HTERT RPE-1 (cell line): ENCODE data around the gene SEZ6.

ENCODE experiments used
- in situ Hi-C: fragments of 300-500 bp; cut with MboI; formaldehyde crosslinking; loops from 4 replicates; pipeline ENCODE4 v1.14.3; 2020; ENCODE audit warnings: low sequenced_read_pairs

The SEZ6 gene

GRCh38 chr17:29005936-29006511 lies at the start of gene SEZ6:
Gene SEZ6 (minus strand): TSS chr17:29006033. CDS start chr17:29005869, 164 bp downstream.
- in situ Hi-C loops: no loop called here

- in situ Hi-C loops: no loop called here
Measured at GRCh38 chr17:29054835-29055234, 49.0 kb upstream of the SEZ6 start.

- in situ Hi-C loops: no loop called here
Measured at GRCh38 chr17:29051731-29052130, 45.9 kb upstream of the SEZ6 start.

DNA sequence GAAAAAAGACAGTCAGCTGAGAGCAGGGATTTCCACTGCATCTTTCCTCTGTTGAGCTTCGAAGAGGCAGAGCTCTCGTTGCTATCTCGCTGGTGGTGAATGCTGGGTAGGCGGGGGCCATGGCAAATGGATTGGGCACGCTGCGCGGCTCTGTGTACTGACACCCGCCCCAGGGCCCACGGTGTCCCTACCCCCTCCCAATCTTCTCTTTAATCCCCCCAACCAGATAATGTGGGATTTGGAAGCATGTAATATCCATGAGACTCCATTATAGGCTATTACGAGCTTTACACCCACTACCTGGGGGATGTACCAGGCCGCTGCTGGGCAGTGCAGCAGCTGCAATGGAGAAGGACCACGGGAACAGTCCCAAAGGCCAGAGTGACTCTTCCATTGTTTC lies 45.4 kb upstream of the SEZ6 start:
- in situ Hi-C loops: no loop called here

GRCh38 chr17:29050176-29050575 lies 44.3 kb upstream of the SEZ6 start:
- in situ Hi-C loops: no loop called here

GRCh38 chr17:29049541-29050145 lies 43.8 kb upstream of the SEZ6 start:
- in situ Hi-C loops: no loop called here

- in situ Hi-C loops: no loop called here
Measured at GRCh38 chr17:29048440-29049368, 42.9 kb upstream of the SEZ6 start.

DNA sequence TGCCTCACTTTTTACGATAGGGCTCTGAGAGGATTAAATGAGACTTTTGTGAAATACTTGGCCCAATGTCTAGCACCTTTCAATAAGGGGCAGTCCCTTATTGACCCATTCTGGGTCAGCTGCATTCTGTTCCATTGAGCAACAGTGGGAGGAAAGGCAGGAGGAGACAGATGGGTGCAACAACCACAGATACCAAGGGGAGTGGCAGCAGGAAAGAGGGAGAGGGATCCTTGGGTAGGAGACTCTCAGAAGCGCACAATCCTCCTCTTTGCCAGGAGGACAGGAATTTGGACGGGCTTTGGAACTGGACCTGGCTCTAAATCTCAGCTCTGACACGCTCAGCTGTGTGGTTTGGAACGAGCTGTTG lies 40.6 kb upstream of the SEZ6 start:
- in situ Hi-C loops: no loop called here

GRCh38 chr17:29045734-29046472 lies 40.1 kb upstream of the SEZ6 start:
- in situ Hi-C loops: no loop called here

DNA sequence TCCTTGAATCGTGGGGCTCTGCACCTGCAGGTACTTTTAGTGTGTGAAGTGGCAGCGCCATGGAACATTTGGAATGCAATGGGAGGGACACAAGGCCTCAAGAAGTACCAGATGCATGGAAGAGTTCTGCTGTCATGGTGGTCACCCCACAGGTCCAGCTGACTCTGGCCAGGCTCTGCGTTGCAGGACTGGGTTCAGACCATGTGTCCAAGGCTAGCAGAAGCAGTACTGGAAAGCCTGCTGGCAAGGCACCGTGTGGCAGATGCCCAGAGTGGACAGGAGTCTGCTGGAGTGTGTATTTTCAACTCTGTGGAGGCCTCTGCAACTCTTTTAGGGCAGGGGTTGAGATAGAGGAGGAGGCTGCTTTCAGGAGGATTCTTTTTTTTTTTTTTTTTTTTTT lies 39.2 kb upstream of the SEZ6 start:
- in situ Hi-C loops: no loop called here

DNA sequence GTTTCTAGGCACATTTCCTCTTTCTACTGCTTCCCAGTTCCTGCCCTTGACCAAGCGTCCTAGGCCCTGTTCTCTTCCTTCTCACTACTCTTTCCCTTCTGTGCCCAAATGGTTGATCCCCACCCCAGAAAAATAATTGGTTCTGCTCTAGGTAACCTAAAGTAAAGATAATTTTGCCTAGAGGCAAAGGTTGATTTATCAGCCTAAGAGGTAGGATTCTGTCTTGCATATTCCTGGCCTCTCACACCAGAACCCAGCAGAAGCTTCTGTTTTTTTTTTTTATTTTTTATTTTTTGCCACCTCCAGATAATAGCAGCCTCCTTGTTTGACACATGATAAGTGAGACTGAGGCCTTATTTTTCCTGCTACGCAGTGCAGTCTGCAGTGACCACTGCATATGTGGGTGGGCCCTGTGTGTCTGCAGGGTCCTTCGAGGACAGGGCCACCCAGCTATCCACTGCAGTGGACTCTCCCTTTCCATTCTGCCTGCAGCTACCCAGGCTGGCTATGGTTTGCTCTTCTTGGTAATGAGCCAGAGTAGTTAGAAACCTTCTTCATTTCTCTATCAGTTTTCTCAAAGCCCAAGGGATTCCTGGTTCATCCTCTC lies 37.8 kb upstream of the SEZ6 start:
- in situ Hi-C loops: no loop called here

DNA sequence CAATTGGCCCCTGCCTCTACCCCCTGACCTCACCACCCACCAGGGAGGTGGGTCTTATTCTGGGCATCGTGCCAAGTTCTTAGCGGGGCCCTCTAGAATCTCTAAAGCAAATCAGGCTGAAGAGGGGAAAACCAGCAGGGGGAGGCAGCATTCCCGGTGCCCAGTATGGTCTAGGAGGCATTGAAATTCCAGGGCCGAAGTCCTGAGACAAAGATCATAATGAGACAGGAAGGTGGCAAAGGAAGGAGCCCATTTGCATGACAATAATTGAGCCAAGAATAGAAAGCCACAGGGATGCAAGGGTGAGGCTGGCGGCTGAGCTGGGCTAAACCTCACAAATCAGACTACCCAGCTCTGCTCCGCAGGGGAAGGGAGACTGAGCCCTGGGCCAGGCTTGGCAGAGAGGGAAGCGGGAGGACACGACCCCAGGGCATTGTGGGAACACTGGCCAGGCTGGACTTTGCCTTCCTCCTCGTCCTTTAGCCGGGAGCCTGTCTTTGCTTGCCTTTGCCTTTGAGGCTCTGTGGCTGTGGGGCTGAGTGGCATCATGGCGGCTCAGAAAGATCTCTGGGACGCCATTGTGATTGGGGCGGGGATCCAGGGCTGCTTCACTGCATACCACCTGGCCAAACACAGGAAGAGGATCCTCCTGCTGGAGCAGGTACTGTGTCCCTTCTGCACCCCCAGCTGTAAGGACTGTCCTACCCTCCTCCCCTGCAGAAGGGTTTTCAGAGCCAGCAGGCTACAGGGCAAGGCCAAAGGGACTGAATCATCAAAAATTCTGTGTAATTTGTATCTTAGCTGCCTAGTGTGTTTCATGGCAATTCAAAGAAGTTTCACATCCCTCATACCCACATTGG lies 37.1 kb upstream of the SEZ6 start, which contains the start of gene PIPOX:
Gene PIPOX (plus strand): TSS at position 463 of the 860 bp plus-strand sequence. CDS start 85 bp downstream, at position 548.
- in situ Hi-C loops: no loop called here

GRCh38 chr17:29042026-29042678 lies 36.3 kb upstream of the SEZ6 start:
- in situ Hi-C loops: no loop called here

- in situ Hi-C loops: no loop called here
Measured at GRCh38 chr17:29041571-29041970, 35.7 kb upstream of the SEZ6 start.

- in situ Hi-C loops: no loop called here
Measured at GRCh38 chr17:29041091-29041490, 35.3 kb upstream of the SEZ6 start.

DNA sequence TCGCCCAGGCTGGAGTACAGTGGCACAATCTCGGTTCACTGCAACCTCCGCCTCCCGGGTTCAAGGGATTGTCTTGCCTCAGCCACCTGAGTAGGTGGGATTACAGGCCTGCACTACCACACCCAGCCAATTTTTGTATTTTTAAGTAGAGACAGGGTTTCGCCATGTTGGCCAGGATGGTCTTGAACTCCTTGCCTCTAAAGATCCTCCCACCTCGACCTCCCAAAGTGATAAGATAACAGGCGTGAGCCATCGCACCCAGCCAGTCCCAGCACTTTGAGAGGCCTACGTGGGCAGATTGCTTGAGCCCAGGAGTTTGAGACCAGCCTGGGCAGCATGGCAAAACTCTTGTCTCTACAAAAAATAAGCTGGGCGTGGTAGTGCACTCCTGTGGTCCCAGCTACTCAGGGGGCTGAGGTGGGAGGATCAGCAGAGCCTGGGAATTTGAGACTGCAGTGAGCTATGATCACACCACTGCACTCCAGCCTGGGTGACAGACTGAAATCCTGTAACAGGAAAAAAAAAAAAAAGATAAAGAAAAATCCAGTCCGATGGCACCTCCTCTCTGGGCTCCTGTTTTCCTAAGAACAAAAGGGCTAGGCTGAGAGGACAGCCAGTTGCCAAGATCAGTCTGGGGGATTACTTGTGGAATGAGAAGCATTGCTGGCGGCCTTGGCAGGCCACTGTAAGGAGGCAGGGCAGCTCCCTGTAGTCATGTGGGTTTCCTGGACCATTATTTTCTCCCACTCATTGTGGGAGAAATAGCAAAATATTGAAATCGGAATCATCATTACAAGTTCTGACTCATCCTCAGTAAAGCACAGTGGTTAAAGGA lies 34.1 kb upstream of the SEZ6 start:
- in situ Hi-C loops: no loop called here

GRCh38 chr17:29038085-29038795 lies 32.4 kb upstream of the SEZ6 start:
- in situ Hi-C loops: no loop called here

DNA sequence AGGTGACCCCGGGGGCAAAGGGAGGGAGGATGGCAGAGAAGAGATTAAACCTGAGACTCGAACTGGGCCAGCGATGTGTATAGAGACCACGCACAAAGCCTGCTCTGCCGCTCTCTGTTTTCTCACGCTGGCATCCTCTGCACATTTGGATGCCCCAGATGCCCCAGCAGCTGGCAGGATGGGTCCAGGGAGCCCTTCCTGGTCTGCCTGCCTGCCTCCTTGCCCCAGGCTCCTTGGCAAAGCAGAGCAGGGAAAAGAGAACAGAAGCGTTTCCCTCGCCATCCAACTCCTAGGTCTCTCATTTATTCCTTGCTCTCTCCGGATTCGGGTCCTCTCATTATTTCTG lies 31.9 kb upstream of the SEZ6 start:
- in situ Hi-C loops: no loop called here
